HG02970 (cell line): ENCODE measurements around the gene KRTCAP2.

ENCODE experiments used
- ATAC-seq: cut with Tn5 transposase; IDR thresholded peaks from one replicate; pipeline ENCODE4 v1.9.1; 2021; ENCODE audit warnings: mild to moderate bottlenecking, moderate library complexity, moderate number of reproducible peaks; ENCODE audit not compliant: unreplicated experiment, low FRiP score

Gene KRTCAP2

GRCh38 chr1:155184835-155185782, 12.0 kb upstream of the KRTCAP2 start:
- ATAC-seq, result no peak

GRCh38 chr1:155184351-155184811, 11.3 kb upstream of the KRTCAP2 start:
- no peak for ATAC-seq

- ATAC-seq, result no peak
Measured at GRCh38 chr1:155183775-155184221, 10.7 kb upstream of the KRTCAP2 start.

- ATAC-seq, result no peak
Measured at GRCh38 chr1:155182052-155182550, 9.0 kb upstream of the KRTCAP2 start.

GRCh38 chr1:155181371-155182051, 8.4 kb upstream of the KRTCAP2 start:
- ATAC-seq, result no peak

- no peak for ATAC-seq
Measured at GRCh38 chr1:155179112-155180031, 6.3 kb upstream of the KRTCAP2 start.

- no peak for ATAC-seq
Measured at GRCh38 chr1:155178441-155179111, 5.5 kb upstream of the KRTCAP2 start.

- ATAC-seq, result no peak
Measured at GRCh38 chr1:155177918-155178281, 4.8 kb upstream of the KRTCAP2 start.

GRCh38 chr1:155177192-155177917, 4.3 kb upstream of the KRTCAP2 start:
- no peak for ATAC-seq

- ATAC-seq, result no peak
Measured at GRCh38 chr1:155176544-155177071, 3.5 kb upstream of the KRTCAP2 start.

- ATAC-seq, result no peak
Measured at GRCh38 chr1:155175927-155176371, 2.8 kb upstream of the KRTCAP2 start.

- ATAC-seq, result no peak
Measured at GRCh38 chr1:155175281-155175926, 2.3 kb upstream of the KRTCAP2 start.

GRCh38 chr1:155174324-155175280, 1.5 kb upstream of the KRTCAP2 start:
- no peak for ATAC-seq

- ATAC-seq, result no peak
Measured at GRCh38 chr1:155173478-155174323, 597 bp upstream of the KRTCAP2 start, which contains the start of gene TRIM46. TSS of gene TRIM46 (plus strand) at chr1:155173849. CDS start at chr1:155173967, 118 bp downstream.

- ATAC-seq, result no peak
Measured at GRCh38 chr1:155171836-155172731, 1.0 kb downstream of the KRTCAP2 start.
